Eye (tissue), 1 donor: ENCODE results near the gene TRPV4.
"Not testable (repeated sequence)": the region's sequence is repeated elsewhere in the genome, so short reads cannot be mapped to it uniquely, and the experiment has no call there.

Experiments
- DNase-seq: peaks from one replicate; pipeline ENCODE4 v3.0.0-alpha.2; 2015

The TRPV4 gene

GRCh38 chr12:109858764-109859163 is 25.6 kb upstream of the TRPV4 start:
- DNase-seq: no peak

- DNase-seq: no peak
Observed at GRCh38 chr12:109857715-109858114, 24.5 kb upstream of the TRPV4 start.

- DNase-seq: no peak
Observed at GRCh38 chr12:109855377-109855776, 22.2 kb upstream of the TRPV4 start.

- DNase-seq: not testable (repeated sequence)
Observed at GRCh38 chr12:109850518-109850917, 17.3 kb upstream of the TRPV4 start.

GRCh38 chr12:109847142-109847735 is 14.0 kb upstream of the TRPV4 start:
- no peak for DNase-seq

- no peak for DNase-seq
Observed at GRCh38 chr12:109845824-109846205, 12.6 kb upstream of the TRPV4 start.

- peak; percentile 95 for DNase-seq
Observed at GRCh38 chr12:109844983-109845823, 12.0 kb upstream of the TRPV4 start.

- DNase-seq: no peak
Observed at GRCh38 chr12:109844091-109844490, 10.9 kb upstream of the TRPV4 start.

- no peak for DNase-seq
Observed at GRCh38 chr12:109842021-109842420, 8.8 kb upstream of the TRPV4 start.

GRCh38 chr12:109841356-109841755 is 8.2 kb upstream of the TRPV4 start:
- DNase-seq: no peak

- no peak for DNase-seq
Observed at GRCh38 chr12:109840305-109841074, 7.3 kb upstream of the TRPV4 start.

- no peak for DNase-seq
Observed at GRCh38 chr12:109839444-109839843, 6.2 kb upstream of the TRPV4 start.

GRCh38 chr12:109836916-109837315 is 3.7 kb upstream of the TRPV4 start:
- DNase-seq: no peak

- no peak for DNase-seq
Observed at GRCh38 chr12:109835827-109836226, 2.6 kb upstream of the TRPV4 start.

- peak; percentile 22 for DNase-seq
Observed at GRCh38 chr12:109832541-109833306, 474 bp downstream of the TRPV4 start.

- DNase-seq: no peak
Observed at GRCh38 chr12:109831929-109832328, 1.3 kb downstream of the TRPV4 start.

GRCh38 chr12:109831365-109831764 is 1.8 kb downstream of the TRPV4 start:
- no peak for DNase-seq

GRCh38 chr12:109830718-109831117 is 2.5 kb downstream of the TRPV4 start:
- no peak for DNase-seq

GRCh38 chr12:109830267-109830666 is 2.9 kb downstream of the TRPV4 start:
- DNase-seq: no peak

GRCh38 chr12:109829667-109830066 is 3.5 kb downstream of the TRPV4 start:
- DNase-seq: no peak

- no peak for DNase-seq
Observed at GRCh38 chr12:109828754-109829511, 4.3 kb downstream of the TRPV4 start.
